H9 (cell line): ENCODE measurements around the gene CHL1. TPM values are rescaled to one million over a fixed set of nuclear protein-coding genes. Genes with fewer than 3 reads are reported as not detected.

ENCODE experiments used
- DNase-seq: peaks from one replicate; pipeline ENCODE4 v3.0.0-alpha.2; 2017
- H2AFZ ChIP-seq: one replicate; pipeline ENCODE4 v1.6.1; 2013; ENCODE audit warnings: mild to moderate bottlenecking, low read length, control low read depth, moderate library complexity
- H2AK5ac ChIP-seq: 2 replicates; pipeline ENCODE4 v1.6.1; 2013; ENCODE audit warnings: low read length, control low read depth, mixed read lengths; ENCODE audit not compliant: insufficient read length
- H2BK120ac ChIP-seq: one replicate; pipeline ENCODE4 v1.6.1; 2013; ENCODE audit warnings: low read depth, mild to moderate bottlenecking, low read length, control low read depth, inconsistent platforms; ENCODE audit not compliant: poor library complexity, severe bottlenecking
- H2BK12ac ChIP-seq: 2 replicates; pipeline ENCODE4 v1.6.1; 2013; ENCODE audit warnings: low read length, control low read depth, mixed read lengths, low read depth; ENCODE audit not compliant: insufficient read length
- H2BK15ac ChIP-seq: 2 replicates; pipeline ENCODE4 v1.6.1; 2013; ENCODE audit warnings: low read depth, low read length, control low read depth
- H2BK20ac ChIP-seq: one replicate; pipeline ENCODE4 v1.6.1; 2013; ENCODE audit warnings: low read depth, mild to moderate bottlenecking, low read length, control low read depth, inconsistent platforms; ENCODE audit not compliant: poor library complexity, severe bottlenecking
- H2BK5ac ChIP-seq: 2 replicates; pipeline ENCODE4 v1.6.1; 2013; ENCODE audit warnings: low read length, control low read depth, mixed read lengths; ENCODE audit not compliant: insufficient read length
- H3K14ac ChIP-seq: 2 replicates; pipeline ENCODE4 v1.6.1; 2013; ENCODE audit warnings: low read length, control low read depth; ENCODE audit not compliant: insufficient read depth
- H3K18ac ChIP-seq: 2 replicates; pipeline ENCODE4 v1.6.1; 2013; ENCODE audit warnings: low read depth, mild to moderate bottlenecking, mixed read lengths, low read length, control low read depth; ENCODE audit not compliant: insufficient read length
- H3K23ac ChIP-seq: 2 replicates; pipeline ENCODE4 v1.6.1; 2013; ENCODE audit warnings: low read length, control low read depth, mixed read lengths, low read depth; ENCODE audit not compliant: insufficient read length
- H3K23me2 ChIP-seq: 2 replicates; pipeline ENCODE4 v1.6.1; 2013; ENCODE audit warnings: low read depth, mild to moderate bottlenecking, mixed read lengths, low read length, control low read depth; ENCODE audit not compliant: insufficient read length, poor library complexity, severe bottlenecking
- H3K27ac ChIP-seq: 2 replicates; pipeline ENCODE4 v1.5.1; 2013; ENCODE audit warnings: low read length, control low read depth, mixed read lengths, low read depth; ENCODE audit not compliant: insufficient read length
- H3K27me3 ChIP-seq: 2 replicates; pipeline ENCODE4 v1.6.1; 2013; ENCODE audit warnings: low read length, control low read depth, inconsistent platforms; ENCODE audit not compliant: insufficient read depth
- H3K4ac ChIP-seq: 2 replicates; pipeline ENCODE4 v1.6.1; 2013; ENCODE audit warnings: low read depth, mild to moderate bottlenecking, control low read depth, inconsistent platforms, low read length, moderate library complexity
- H3K4me1 ChIP-seq: 2 replicates; pipeline ENCODE4 v1.6.1; 2013; ENCODE audit warnings: low read length, control low read depth, inconsistent platforms; ENCODE audit not compliant: insufficient read depth
- H3K4me2 ChIP-seq: 2 replicates; pipeline ENCODE4 v1.6.1; 2013; ENCODE audit warnings: low read length, control low read depth, mixed read lengths; ENCODE audit not compliant: insufficient read length, insufficient read depth
- H3K56ac ChIP-seq: 2 replicates; pipeline ENCODE4 v1.6.1; 2013; ENCODE audit warnings: low read depth, mild to moderate bottlenecking, mixed read lengths, low read length, control low read depth; ENCODE audit not compliant: insufficient read length
- H3K79me1 ChIP-seq: 2 replicates; pipeline ENCODE4 v1.6.1; 2013; ENCODE audit warnings: low read depth, mild to moderate bottlenecking, moderate library complexity, low read length, control low read depth, inconsistent platforms; ENCODE audit not compliant: insufficient read depth, poor library complexity, severe bottlenecking
- H3K79me2 ChIP-seq: 2 replicates; pipeline ENCODE4 v1.6.1; 2013; ENCODE audit warnings: low read length, control low read depth, inconsistent platforms; ENCODE audit not compliant: insufficient read depth
- H3K9ac ChIP-seq: 2 replicates; pipeline ENCODE4 v1.6.1; 2013; ENCODE audit warnings: low read length, control low read depth, mixed read lengths; ENCODE audit not compliant: insufficient read length; ENCODE audit errors: extremely low read depth
- H3K9me3 ChIP-seq: one replicate; pipeline ENCODE4 v1.6.1; 2013; ENCODE audit warnings: low read depth, low read length, inconsistent platforms; ENCODE audit not compliant: control insufficient read depth
- H3T11ph ChIP-seq: one replicate; pipeline ENCODE4 v1.6.1; 2013; ENCODE audit warnings: mild to moderate bottlenecking, low read length, control low read depth, inconsistent platforms
- H4K20me1 ChIP-seq: one replicate; pipeline ENCODE4 v1.6.1; 2013; ENCODE audit not compliant: control insufficient read depth, insufficient read length, insufficient read depth
- H4K5ac ChIP-seq: 2 replicates; pipeline ENCODE4 v1.6.1; 2013; ENCODE audit warnings: low read depth, mild to moderate bottlenecking, mixed read lengths, low read length, control low read depth; ENCODE audit not compliant: insufficient read length
- H4K8ac ChIP-seq: replicated peaks from 2 replicates; pipeline ENCODE4 v1.6.1; 2013; ENCODE audit warnings: low read length, control low read depth, mixed read lengths, low read depth; ENCODE audit not compliant: insufficient read length
- H4K91ac ChIP-seq: 2 replicates; pipeline ENCODE4 v1.6.1; 2013; ENCODE audit warnings: low read depth, mild to moderate bottlenecking, moderate library complexity, mixed read lengths, low read length, control low read depth; ENCODE audit not compliant: insufficient read length
- H3K27ac Mint-ChIP-seq, 3 experiments: 2 replicates in 2 of 3; 3 replicates in 1 of 3; pipeline ENCODE4 v1.8.0; 2020 to 2021; ENCODE audit warnings: mixed read lengths in 3 of 3, mild to moderate bottlenecking in 1 of 3, moderate library complexity in 1 of 3
- H3K27me3 Mint-ChIP-seq: 2 replicates; pipeline ENCODE4 v1.8.0; 2021; ENCODE audit warnings: low read depth, mild to moderate bottlenecking, moderate library complexity, mixed read lengths
- H3K36me3 Mint-ChIP-seq, 3 experiments: 2 replicates in 2 of 3; 3 replicates in 1 of 3; pipeline ENCODE4 v1.8.0; 2020 to 2021; ENCODE audit warnings: low read depth in 3 of 3, mixed read lengths in 3 of 3; ENCODE audit not compliant: insufficient read depth in 1 of 3
- H3K4me1 Mint-ChIP-seq, 2 experiments: 2 replicates each; pipeline ENCODE4 v1.8.0; 2020; ENCODE audit warnings: mixed read lengths in 2 of 2
- H3K4me3 Mint-ChIP-seq, 2 experiments: 2 replicates in 1 of 2; 3 replicates in 1 of 2; pipeline ENCODE4 v1.8.0; 2020 to 2021; ENCODE audit warnings: mild to moderate bottlenecking in 2 of 2, mixed read lengths in 2 of 2, moderate library complexity in 1 of 2
- H3K9me3 Mint-ChIP-seq, 2 experiments: 2 replicates in 1 of 2; 3 replicates in 1 of 2; pipeline ENCODE4 v1.8.0; 2020; ENCODE audit warnings: mild to moderate bottlenecking in 2 of 2, mixed read lengths in 2 of 2, moderate library complexity in 1 of 2
- WGBS: extraction: QIAGEN DNeasy Blood & Tissue Kit; methylation state at CpG from one replicate; pipeline ENCODE4 v1.1.7; 2013; ENCODE audit warnings: missing lambda C conversion rate, low lambda C conversion rate, mixed read lengths; ENCODE audit not compliant: insufficient read length; ENCODE audit errors: extremely low coverage; 5-methylcytosine and 5-hydroxymethylcytosine counted together
- total RNA-seq: library from RNA; stranded (reverse); gene quantifications from 2 replicates; pipeline ENCODE4 v1.2.1, GENCODE V29; 2021
- TF ChIP-seq, protein P1 (sequence below): fragments of 200-600 bp; sonication (generic); conservative IDR thresholded peaks from 3 replicates; pipeline ENCODE4 v1.8.0; 2021; ENCODE audit warnings: antibody characterized with exemption, mild to moderate bottlenecking

The CHL1 gene
- total RNA-seq, 1 experiment from 2014 or later: not detected

DNA sequence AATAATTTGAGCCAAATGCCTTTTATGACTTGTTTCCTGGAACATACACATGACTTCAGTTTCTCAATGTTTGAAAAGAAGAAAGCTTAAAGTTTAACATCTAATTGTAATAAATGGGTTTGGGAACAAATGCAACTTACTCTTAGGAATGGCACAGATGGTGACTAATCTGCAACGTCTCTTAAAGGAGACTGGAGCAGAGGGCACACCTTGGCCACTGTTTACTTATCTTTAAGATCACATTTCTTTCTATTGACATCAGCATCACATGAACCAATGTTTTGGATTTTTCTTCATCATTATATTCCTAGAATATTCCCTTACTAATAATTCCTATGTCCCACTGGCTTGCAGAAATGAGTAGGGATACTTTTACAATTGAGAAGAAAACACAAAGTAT lies 229.5 kb downstream of the CHL1 start:
- H3K27me3 Mint-ChIP-seq: peaks cover 12% of the 10 kb centered on the region

More for the DNA sequence above, 229.5 kb downstream of the CHL1 start:
- Histone ChIP-seq H2BK15ac (no peak overlapping the region), H4K91ac (no peak overlapping the region), H3K23me2 (no peaks in the 10 kb centered on the region), H3K4me2 (no peak overlapping the region), H3K27ac (no peak overlapping the region), H2BK12ac (no peak overlapping the region), H2BK120ac (no peak overlapping the region), H3K9ac (no peak overlapping the region), H2AFZ (no peak overlapping the region), H3K4ac (no peak overlapping the region), H2BK20ac (no peak overlapping the region), H3T11ph (no peak overlapping the region), H3K79me2 (no peaks in the 10 kb centered on the region), H4K5ac (no peak overlapping the region), H4K20me1 (no peaks in the 10 kb centered on the region), H4K8ac (no peak overlapping the region), H2AK5ac (no peak overlapping the region), H3K14ac (no peak overlapping the region), H3K18ac (no peak overlapping the region), H3K56ac (no peak overlapping the region), H3K9me3 (no peaks in the 10 kb centered on the region), H2BK5ac (no peak overlapping the region), H3K23ac (no peak overlapping the region), H3K4me1 (no peaks in the 10 kb centered on the region), H3K79me1 (no peaks in the 10 kb centered on the region), H3K27me3 (peaks cover 3% of the 10 kb centered on the region; the same call in 1 of the 2 replicates)
- Mint-ChIP-seq H3K4me3 (no peak overlapping the region), H3K9me3 (no peaks in the 10 kb centered on the region), H3K27ac (no peak overlapping the region), H3K4me1 (no peaks in the 10 kb centered on the region), H3K36me3 (no peaks in the 10 kb centered on the region)
- no CpG with 5 or more reads among the region's 1 CpG for WGBS
- no peak for DNase-seq
- TF ChIP-seq, protein P1, sequence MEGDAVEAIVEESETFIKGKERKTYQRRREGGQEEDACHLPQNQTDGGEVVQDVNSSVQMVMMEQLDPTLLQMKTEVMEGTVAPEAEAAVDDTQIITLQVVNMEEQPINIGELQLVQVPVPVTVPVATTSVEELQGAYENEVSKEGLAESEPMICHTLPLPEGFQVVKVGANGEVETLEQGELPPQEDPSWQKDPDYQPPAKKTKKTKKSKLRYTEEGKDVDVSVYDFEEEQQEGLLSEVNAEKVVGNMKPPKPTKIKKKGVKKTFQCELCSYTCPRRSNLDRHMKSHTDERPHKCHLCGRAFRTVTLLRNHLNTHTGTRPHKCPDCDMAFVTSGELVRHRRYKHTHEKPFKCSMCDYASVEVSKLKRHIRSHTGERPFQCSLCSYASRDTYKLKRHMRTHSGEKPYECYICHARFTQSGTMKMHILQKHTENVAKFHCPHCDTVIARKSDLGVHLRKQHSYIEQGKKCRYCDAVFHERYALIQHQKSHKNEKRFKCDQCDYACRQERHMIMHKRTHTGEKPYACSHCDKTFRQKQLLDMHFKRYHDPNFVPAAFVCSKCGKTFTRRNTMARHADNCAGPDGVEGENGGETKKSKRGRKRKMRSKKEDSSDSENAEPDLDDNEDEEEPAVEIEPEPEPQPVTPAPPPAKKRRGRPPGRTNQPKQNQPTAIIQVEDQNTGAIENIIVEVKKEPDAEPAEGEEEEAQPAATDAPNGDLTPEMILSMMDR: no peak
